GM21529 (cell line): ENCODE measurements around the gene NPB.

Experiments
- ATAC-seq: cut with Tn5 transposase; IDR thresholded peaks from one replicate; pipeline ENCODE4 v1.9.1; 2021; ENCODE audit not compliant: unreplicated experiment

The NPB gene

GRCh38 chr17:81869221-81870130 lies 32.6 kb upstream of the NPB start:
- no peak for ATAC-seq

GRCh38 chr17:81870131-81870980 lies 31.7 kb upstream of the NPB start:
- no peak for ATAC-seq

GRCh38 chr17:81870981-81871386 lies 31.1 kb upstream of the NPB start, which contains the start of gene ARHGDIA:
Gene ARHGDIA, minus strand, starts transcription at chr17:81871337. Its CDS starts 1,407 bp downstream, at chr17:81869930.
- peak; percentile 4 for ATAC-seq

- peak; percentile 41 for ATAC-seq
These were observed 30.4 kb upstream of the NPB start for GRCh38 chr17:81871387-81872230.

- ATAC-seq: no peak
These were observed 24.5 kb upstream of the NPB start for GRCh38 chr17:81877569-81877968.

- no peak for ATAC-seq
These were observed 23.7 kb upstream of the NPB start for GRCh38 chr17:81878294-81878693.

GRCh38 chr17:81879121-81879520 lies 22.9 kb upstream of the NPB start:
- ATAC-seq: no peak

GRCh38 chr17:81884520-81884919 lies 17.5 kb upstream of the NPB start:
- ATAC-seq: no peak

GRCh38 chr17:81884968-81885367 lies 17.1 kb upstream of the NPB start:
- no peak for ATAC-seq

GRCh38 chr17:81885454-81885853 lies 16.6 kb upstream of the NPB start:
- no peak for ATAC-seq

- no peak for ATAC-seq
These were observed 16.0 kb upstream of the NPB start for GRCh38 chr17:81885869-81886548.

GRCh38 chr17:81888105-81888987 lies 13.7 kb upstream of the NPB start:
- ATAC-seq: no peak

GRCh38 chr17:81888988-81889595 lies 12.9 kb upstream of the NPB start:
- no peak for ATAC-seq

GRCh38 chr17:81889602-81890001 lies 12.4 kb upstream of the NPB start:
- no peak for ATAC-seq

GRCh38 chr17:81890447-81891302 lies 11.4 kb upstream of the NPB start:
- peak; percentile 0 for ATAC-seq

GRCh38 chr17:81891303-81891552 lies 10.8 kb upstream of the NPB start:
- peak; percentile 7 for ATAC-seq

- no peak for ATAC-seq
These were observed 6.6 kb upstream of the NPB start for GRCh38 chr17:81895400-81895799.
